Lower leg skin (tissue), 3 donors: Measurements from ENCODE around the gene AKIRIN2.

ENCODE experiments used
- POLR2A ChIP-seq, 2 donors: fragments of 450-650 bp; IDR thresholded peaks; one replicate each; pipeline ENCODE4 v1.6.1; 2016 to 2017; ENCODE audit warnings: antibody characterized with exemption in 2 of 2, mild to moderate bottlenecking in 1 of 2, moderate library complexity in 1 of 2
- TF ChIP-seq, protein P1 (sequence below), 3 donors: fragments of 450-650 bp; IDR thresholded peaks; one replicate each; pipeline ENCODE4 v1.5.1; 2016; ENCODE audit warnings: antibody characterized with exemption in 3 of 3, mild to moderate bottlenecking in 3 of 3, moderate library complexity in 2 of 3

DNA sequence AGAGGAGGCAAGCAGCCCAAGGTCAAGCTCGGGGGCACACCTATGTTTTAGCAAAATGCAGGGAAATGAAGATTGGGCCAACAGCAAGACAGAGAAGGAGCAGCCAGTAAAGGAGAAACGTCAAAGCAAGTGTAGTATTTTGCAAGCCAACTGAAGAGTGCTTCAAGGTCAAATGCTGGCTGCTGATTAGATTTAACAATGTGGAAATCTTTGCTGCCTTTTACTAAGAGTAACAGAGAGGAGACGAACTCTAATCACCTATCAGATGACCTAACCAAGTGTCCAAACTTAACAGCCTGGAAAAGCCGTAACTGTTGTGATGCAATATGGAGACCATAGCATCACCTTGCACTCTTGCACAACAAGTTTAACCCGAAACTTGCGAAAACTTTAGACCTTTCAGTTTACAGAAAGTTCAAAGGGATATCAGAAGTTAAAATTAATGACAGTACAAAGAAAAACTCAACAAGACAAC, 30.4 kb downstream of the AKIRIN2 start:
- TF ChIP-seq, protein P1, sequence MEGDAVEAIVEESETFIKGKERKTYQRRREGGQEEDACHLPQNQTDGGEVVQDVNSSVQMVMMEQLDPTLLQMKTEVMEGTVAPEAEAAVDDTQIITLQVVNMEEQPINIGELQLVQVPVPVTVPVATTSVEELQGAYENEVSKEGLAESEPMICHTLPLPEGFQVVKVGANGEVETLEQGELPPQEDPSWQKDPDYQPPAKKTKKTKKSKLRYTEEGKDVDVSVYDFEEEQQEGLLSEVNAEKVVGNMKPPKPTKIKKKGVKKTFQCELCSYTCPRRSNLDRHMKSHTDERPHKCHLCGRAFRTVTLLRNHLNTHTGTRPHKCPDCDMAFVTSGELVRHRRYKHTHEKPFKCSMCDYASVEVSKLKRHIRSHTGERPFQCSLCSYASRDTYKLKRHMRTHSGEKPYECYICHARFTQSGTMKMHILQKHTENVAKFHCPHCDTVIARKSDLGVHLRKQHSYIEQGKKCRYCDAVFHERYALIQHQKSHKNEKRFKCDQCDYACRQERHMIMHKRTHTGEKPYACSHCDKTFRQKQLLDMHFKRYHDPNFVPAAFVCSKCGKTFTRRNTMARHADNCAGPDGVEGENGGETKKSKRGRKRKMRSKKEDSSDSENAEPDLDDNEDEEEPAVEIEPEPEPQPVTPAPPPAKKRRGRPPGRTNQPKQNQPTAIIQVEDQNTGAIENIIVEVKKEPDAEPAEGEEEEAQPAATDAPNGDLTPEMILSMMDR (IDR thresholded peaks at IDR 0.05): no peak
- no peak for TF ChIP-seq POLR2A (IDR thresholded peaks at IDR 0.05)
